DOHH2 (cell line): ENCODE measurements around the gene DNAH1.

Source experiments
- CTCF ChIP-seq: fragments of 200-600 bp; sonication (generic); IDR thresholded peaks from one replicate; pipeline ENCODE4 v1.5.1; 2014; ENCODE audit warnings: antibody characterized with exemption, mild to moderate bottlenecking, low read depth, low read length; ENCODE audit not compliant: poor library complexity, severe bottlenecking
- EZH2phosphoT487 ChIP-seq: fragments of 200-600 bp; sonication (generic); IDR thresholded peaks from 2 replicates; pipeline ENCODE4 v1.6.1; 2017; ENCODE audit warnings: borderline replicate concordance, mild to moderate bottlenecking, antibody characterized with exemption, low read length, moderate library complexity, mixed read lengths

DNA sequence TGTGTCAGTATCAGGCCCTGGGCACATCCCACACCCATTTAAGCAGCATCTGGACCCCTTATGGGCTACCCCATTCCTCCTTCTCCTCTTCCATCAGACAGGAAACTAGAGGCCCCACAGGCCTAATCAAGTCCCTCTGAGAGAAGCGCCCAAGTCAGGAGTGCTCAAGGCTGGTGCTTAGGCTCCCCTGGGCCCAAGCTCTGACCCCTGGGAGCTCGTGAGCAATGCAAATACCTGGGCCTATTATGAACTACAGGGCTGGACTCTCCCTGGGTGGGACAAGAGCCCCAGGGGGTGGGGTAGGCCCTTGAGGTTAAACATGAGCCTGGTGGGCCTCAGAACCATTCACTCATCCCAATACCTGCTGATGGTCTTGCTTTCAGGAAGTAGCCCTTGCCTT is 71.4 kb downstream of the DNAH1 start:
- TF ChIP-seq CTCF (no peak), EZH2phosphoT487 (no peak)
